T-cell (primary cell): Measurements from ENCODE around the gene CDC7. TPM values are rescaled to one million over a fixed set of nuclear protein-coding genes. Genes with fewer than 3 reads are reported as not detected.
A peak's percentile ranks its signal among the peaks of the same experiment; 100 is the strongest.
"Not testable (repeated sequence)": the region's sequence is repeated elsewhere in the genome, so short reads cannot be mapped to it uniquely, and the experiment has no call there.

Experiments
- ATAC-seq, 4 experiments: fragments of 200-7000 bp in 3 of 4; fragments of 150-1000 bp in 1 of 4; cut with Tn5 transposase; replicated peaks in 1 of 4; 1 replicate in 3 of 4; 2 replicates in 1 of 4; pipeline ENCODE4 v1.10.0; 2021; ENCODE audit warnings: moderate library complexity in 3 of 4, mild to moderate bottlenecking in 2 of 4, moderate number of reproducible peaks in 1 of 4
- CTCF ChIA-PET, 2 donors: fragments of 300-600 bp; sonication (Branson Sonifier 250); formaldehyde crosslinking; loops; one replicate each; lab custom pipeline; 2022; ENCODE audit warnings: antibody characterized with exemption in 2 of 2; lab: Charles Lee
- POLR2A ChIA-PET, 2 donors: fragments of 300-600 bp; sonication (Branson Sonifier 250); formaldehyde crosslinking; loops; one replicate each; lab custom pipeline; 2022; ENCODE audit warnings: antibody characterized with exemption in 2 of 2; lab: Charles Lee
- DNase-seq, 35 experiments: peaks; one replicate each; pipeline versions ENCODE4 v3.0.0 to v3.0.0-alpha.2; 2013 to 2023
- H3K27ac ChIP-seq: one replicate; pipeline ENCODE4 v1.5.1; 2013; ENCODE audit warnings: low read length
- H3K27me3 ChIP-seq, 2 experiments: replicated peaks in 1 of 2; 1 replicate in 1 of 2; 2 replicates in 1 of 2; pipeline versions ENCODE4 v1.6.1 to v1.7.0; 2013; ENCODE audit warnings: low read length in 1 of 2, mixed read lengths in 1 of 2; ENCODE audit not compliant: control insufficient read depth in 2 of 2, insufficient read depth in 2 of 2; ENCODE audit errors: extremely low read depth in 1 of 2
- H3K36me3 ChIP-seq, 2 donors: 1 replicate in 1 of 2; 2 replicates in 1 of 2; pipeline versions ENCODE4 v1.6.1 to v1.7.0; 2013; ENCODE audit warnings: low read length in 1 of 2; ENCODE audit not compliant: control insufficient read depth in 2 of 2, insufficient read depth in 1 of 2; ENCODE audit errors: extremely low read depth in 1 of 2
- H3K4me1 ChIP-seq, 2 experiments: 1 replicate in 1 of 2; 2 replicates in 1 of 2; pipeline versions ENCODE4 v1.6.1 to v1.7.0; 2013; ENCODE audit warnings: low read length in 2 of 2, mixed read lengths in 1 of 2; ENCODE audit not compliant: insufficient read depth in 2 of 2, control insufficient read depth in 1 of 2; ENCODE audit errors: extremely low read depth in 1 of 2
- H3K4me3 ChIP-seq, 2 donors: 1 replicate in 1 of 2; 2 replicates in 1 of 2; pipeline versions ENCODE4 v1.5.1 to v1.7.0; 2013; ENCODE audit warnings: mild to moderate bottlenecking in 2 of 2, low read length in 1 of 2, moderate library complexity in 1 of 2; ENCODE audit not compliant: control insufficient read depth in 1 of 2; ENCODE audit errors: extremely low read depth in 1 of 2
- H3K9me3 ChIP-seq: 2 replicates; pipeline ENCODE4 v1.7.0; 2013
- H3K27ac Mint-ChIP-seq, 2 donors: one replicate each; pipeline ENCODE4 v1.8.0; 2020 to 2021; ENCODE audit warnings: mild to moderate bottlenecking in 2 of 2, mixed read lengths in 2 of 2
- H3K27me3 Mint-ChIP-seq, 2 donors: one replicate each; pipeline ENCODE4 v1.8.0; 2021 to 2022; ENCODE audit warnings: mixed read lengths in 2 of 2
- H3K36me3 Mint-ChIP-seq: one replicate; pipeline ENCODE4 v1.8.0; 2021; ENCODE audit warnings: mixed read lengths
- H3K4me1 Mint-ChIP-seq, 3 donors: one replicate each; pipeline ENCODE4 v1.8.0; 2020 to 2022; ENCODE audit warnings: mixed read lengths in 3 of 3, mild to moderate bottlenecking in 1 of 3
- H3K4me3 Mint-ChIP-seq, 3 donors: one replicate each; pipeline ENCODE4 v1.8.0; 2020 to 2022; ENCODE audit warnings: mild to moderate bottlenecking in 3 of 3, mixed read lengths in 3 of 3, moderate library complexity in 3 of 3
- H3K9me3 Mint-ChIP-seq, 3 donors: one replicate each; pipeline ENCODE4 v1.8.0; 2020 to 2022; ENCODE audit warnings: mixed read lengths in 3 of 3
- WGBS: methylation state at CpG from one replicate; pipeline ENCODE4 v1.1.5; 2013; ENCODE audit warnings: missing lambda C conversion rate; ENCODE audit not compliant: insufficient coverage; 5-methylcytosine and 5-hydroxymethylcytosine counted together
- total RNA-seq, 35 experiments: library from RNA in 6 of 35; stranded (reverse) in 6 of 35; fragments of 120-200 nt in 1 of 35; gene quantifications; one replicate each; pipeline versions ENCODE4 v1.2.1 to v1.2.4 and lab custom pipeline; 2013 to 2026

Gene CDC7
- total RNA-seq (1 to 10 TPM; 3.1 to 6.9 (median 6.3) TPM), total RNA-seq (lab: John Stamatoyannopoulos, UW) (1.7 to 46.4 (median 8.3) reads per million in 29 experiments)
- total RNA-seq (2013) = 6.0 TPM

- WGBS = under 1% methylated on average over 66 of the region's 68 CpGs
- ChIA-PET CTCF (interaction anchor here (0.6 to 2.0 kb wide), 9 partner anchors 11 to 580 kb away, joined by 3 to 10 read pairs (median 7); partner anchors contain the start of gene TGFBR3 (in 1 of the 2)), POLR2A (interaction anchor here in 1 of 2 donors (0.6 to 0.8 kb wide), 2 partner anchors 11 to 296 kb away, joined by 3 to 8 read pairs; no protein-coding TSS in a partner anchor)
- Mint-ChIP-seq H3K27me3 (no peaks in the 10 kb centered on the region), H3K4me3 (no peak within 1 kb of the TSS), H3K4me1 (peaks cover 17 to 28% (median 25%) of the 10 kb centered on the region in 3 donors), H3K36me3 (no peaks in the 10 kb centered on the region), H3K9me3 (no peaks in the 10 kb centered on the region), H3K27ac (no peak within 1 kb of the TSS)
- Histone ChIP-seq H3K27ac (peak within 1 kb of the TSS; percentile 79), H3K36me3 (no peaks in the 10 kb centered on the region), H3K4me1 (peaks cover 7 to 11% of the 10 kb centered on the region in 2 experiments), H3K9me3 (no peaks in the 10 kb centered on the region), H3K4me3 (peak within 1 kb of the TSS; percentile 95 to 100), H3K27me3 (no peaks in the 10 kb centered on the region)
- ATAC-seq = peak; percentile 85 to 88 (median 87)
- peak; percentile 58 to 90 (median 78) for DNase-seq
Observed at GRCh38 chr1:91500756-91501522, at the start of gene CDC7. Gene CDC7, plus strand, starts transcription at chr1:91500851. Its CDS starts 866 bp downstream, at chr1:91501717.

DNA sequence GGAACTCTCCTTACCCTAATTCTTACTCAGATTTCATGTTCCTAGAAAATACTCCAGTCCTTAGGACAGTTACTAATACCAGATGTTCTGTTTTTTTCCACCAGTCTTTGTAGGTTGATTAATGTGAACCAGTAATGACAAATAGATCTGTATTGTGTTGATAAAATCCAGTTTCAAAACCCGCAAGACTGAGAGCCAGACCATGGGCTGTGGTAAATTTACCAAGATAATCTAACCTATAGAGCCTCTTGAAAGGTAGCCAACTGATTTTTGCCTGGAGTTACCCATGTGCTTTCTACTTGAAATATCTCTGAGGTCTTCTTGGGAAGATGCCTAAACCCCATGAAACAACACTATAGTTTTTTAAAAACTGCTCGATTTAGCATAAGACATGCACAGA, 46.5 kb upstream of the CDC7 start:
- DNase-seq (no peak), ATAC-seq (no peak)
- H3K27me3 ChIP-seq = no peaks in the 10 kb centered on the region
- H3K36me3 ChIP-seq = no peaks in the 10 kb centered on the region
- 80% methylated on average over 1 of the region's 2 CpGs for WGBS
- POLR2A ChIA-PET = no interaction called here
- H3K9me3 Mint-ChIP-seq = no peaks in the 10 kb centered on the region
- peaks cover 2 to 8% of the 10 kb centered on the region in 2 donors for H3K27me3 Mint-ChIP-seq
- H3K9me3 ChIP-seq = no peaks in the 10 kb centered on the region
- no peak overlapping the region for H3K27ac Mint-ChIP-seq
- H3K4me3 ChIP-seq = no peak overlapping the region
- no peaks in the 10 kb centered on the region for H3K36me3 Mint-ChIP-seq
- H3K4me1 Mint-ChIP-seq = no peaks in the 10 kb centered on the region
- H3K4me3 Mint-ChIP-seq = no peak overlapping the region
- no peaks in the 10 kb centered on the region for H3K4me1 ChIP-seq
- no peak overlapping the region for H3K27ac ChIP-seq
- CTCF ChIA-PET = no interaction called here

DNA sequence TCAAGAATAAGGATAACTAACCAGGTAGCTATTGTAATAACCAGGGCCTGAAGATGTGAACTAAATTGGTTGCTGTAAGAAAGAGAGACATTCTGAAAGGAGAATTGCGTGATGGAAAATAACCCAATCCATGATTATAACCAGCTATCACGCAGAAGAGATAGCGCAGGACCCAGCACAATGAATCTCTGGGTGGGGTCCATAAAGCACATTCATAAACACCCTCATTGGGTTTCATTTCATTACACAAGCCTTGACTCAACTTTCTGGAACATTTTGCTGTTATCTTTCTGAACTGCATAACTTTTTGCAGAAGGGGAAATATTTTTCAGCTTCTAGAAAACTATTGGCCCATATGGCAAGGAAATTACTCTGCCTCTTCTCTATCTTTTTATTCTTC, 45.3 kb upstream of the CDC7 start:
- Histone ChIP-seq H3K27ac (no peak overlapping the region), H3K27me3 (no peaks in the 10 kb centered on the region), H3K4me3 (no peak overlapping the region), H3K36me3 (no peaks in the 10 kb centered on the region), H3K4me1 (no peaks in the 10 kb centered on the region), H3K9me3 (no peaks in the 10 kb centered on the region)
- ATAC-seq (no peak), DNase-seq (no peak)
- peaks cover 2 to 8% of the 10 kb centered on the region in 2 donors for H3K27me3 Mint-ChIP-seq
- no peak overlapping the region for H3K4me3 Mint-ChIP-seq
- no peaks in the 10 kb centered on the region for H3K4me1 Mint-ChIP-seq
- H3K9me3 Mint-ChIP-seq = no peaks in the 10 kb centered on the region
- no CpG with 5 or more reads among the region's 3 CpGs for WGBS
- no peaks in the 10 kb centered on the region for H3K36me3 Mint-ChIP-seq
- no peak overlapping the region for H3K27ac Mint-ChIP-seq
- POLR2A ChIA-PET = no interaction called here
- CTCF ChIA-PET = no interaction called here

DNA sequence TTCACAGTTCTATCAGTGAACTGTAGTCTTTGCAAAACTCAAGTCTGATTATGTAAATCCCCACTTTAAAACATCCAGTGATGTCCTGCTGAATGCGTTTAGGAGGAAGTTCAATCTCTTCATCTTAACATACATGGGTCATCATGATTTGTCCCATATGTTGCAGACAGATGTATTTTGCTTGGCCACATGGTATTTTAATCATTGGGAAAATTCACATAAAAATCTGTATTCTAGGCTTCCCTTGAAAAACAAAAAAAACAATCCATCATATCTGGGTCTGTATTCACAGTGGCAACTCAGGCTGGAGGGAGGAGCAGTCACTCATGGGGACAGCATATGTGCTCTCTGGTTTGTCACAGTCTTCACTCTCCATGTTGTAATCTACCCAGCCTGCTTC, 44.8 kb upstream of the CDC7 start:
- Histone ChIP-seq H3K36me3 (no peaks in the 10 kb centered on the region), H3K4me1 (no peaks in the 10 kb centered on the region), H3K4me3 (no peak overlapping the region), H3K9me3 (no peaks in the 10 kb centered on the region), H3K27ac (no peak overlapping the region), H3K27me3 (no peaks in the 10 kb centered on the region)
- no peak overlapping the region for H3K27ac Mint-ChIP-seq
- H3K27me3 Mint-ChIP-seq = peaks cover 2 to 8% of the 10 kb centered on the region in 2 donors
- no peaks in the 10 kb centered on the region for H3K9me3 Mint-ChIP-seq
- no CpG with 5 or more reads among the region's 1 CpG for WGBS
- H3K36me3 Mint-ChIP-seq = no peaks in the 10 kb centered on the region
- POLR2A ChIA-PET = no interaction called here
- no peaks in the 10 kb centered on the region for H3K4me1 Mint-ChIP-seq
- CTCF ChIA-PET = no interaction called here
- DNase-seq = no peak
- no peak overlapping the region for H3K4me3 Mint-ChIP-seq
- no peak for ATAC-seq

- H3K27me3 ChIP-seq, ATAC-seq, H3K27ac ChIP-seq, H3K4me1 ChIP-seq, H3K27ac Mint-ChIP-seq, CTCF ChIA-PET, POLR2A ChIA-PET, H3K4me1 Mint-ChIP-seq, H3K36me3 Mint-ChIP-seq, H3K4me3 ChIP-seq, H3K4me3 Mint-ChIP-seq, H3K9me3 ChIP-seq, H3K27me3 Mint-ChIP-seq, H3K36me3 ChIP-seq, DNase-seq: not testable (repeated sequence)
- peaks cover 13 to 28% (median 15%) of the 10 kb centered on the region in 3 donors for H3K9me3 Mint-ChIP-seq
- WGBS = no CpG with 5 or more reads among the region's 2 CpGs
Observed at GRCh38 chr1:91465350-91465749, 35.3 kb upstream of the CDC7 start.

GRCh38 chr1:91476533-91477217, 24.0 kb upstream of the CDC7 start:
- no peak for DNase-seq
- Mint-ChIP-seq H3K36me3 (no peaks in the 10 kb centered on the region), H3K27me3 (peaks cover 0 to 4% of the 10 kb centered on the region in 2 donors), H3K27ac (no peak overlapping the region), H3K4me1 (no peaks in the 10 kb centered on the region), H3K4me3 (no peak overlapping the region), H3K9me3 (no peaks in the 10 kb centered on the region)
- H3K4me1 ChIP-seq = no peaks in the 10 kb centered on the region
- no peaks in the 10 kb centered on the region for H3K36me3 ChIP-seq
- WGBS = no CpG with 5 or more reads among the region's 2 CpGs
- POLR2A ChIA-PET = no interaction called here
- H3K27ac ChIP-seq = no peak overlapping the region
- H3K9me3 ChIP-seq = no peaks in the 10 kb centered on the region
- CTCF ChIA-PET = no interaction called here
- ATAC-seq = no peak
- H3K4me3 ChIP-seq = no peak overlapping the region
- no peaks in the 10 kb centered on the region for H3K27me3 ChIP-seq
